ENCODE data around the gene CHSY1. TPM values are rescaled to one million over a fixed set of nuclear protein-coding genes. Genes with fewer than 3 reads are reported as not detected.
A peak's percentile ranks its signal among the peaks of the same experiment; 100 is the strongest.
"Not testable (repeated sequence)": the region's sequence is repeated elsewhere in the genome, so short reads cannot be mapped to it uniquely, and the experiment has no call there.

CHSY1 gene
- total RNA-seq, 1 donor from 2014 or later, result 39.7 TPM

DNA sequence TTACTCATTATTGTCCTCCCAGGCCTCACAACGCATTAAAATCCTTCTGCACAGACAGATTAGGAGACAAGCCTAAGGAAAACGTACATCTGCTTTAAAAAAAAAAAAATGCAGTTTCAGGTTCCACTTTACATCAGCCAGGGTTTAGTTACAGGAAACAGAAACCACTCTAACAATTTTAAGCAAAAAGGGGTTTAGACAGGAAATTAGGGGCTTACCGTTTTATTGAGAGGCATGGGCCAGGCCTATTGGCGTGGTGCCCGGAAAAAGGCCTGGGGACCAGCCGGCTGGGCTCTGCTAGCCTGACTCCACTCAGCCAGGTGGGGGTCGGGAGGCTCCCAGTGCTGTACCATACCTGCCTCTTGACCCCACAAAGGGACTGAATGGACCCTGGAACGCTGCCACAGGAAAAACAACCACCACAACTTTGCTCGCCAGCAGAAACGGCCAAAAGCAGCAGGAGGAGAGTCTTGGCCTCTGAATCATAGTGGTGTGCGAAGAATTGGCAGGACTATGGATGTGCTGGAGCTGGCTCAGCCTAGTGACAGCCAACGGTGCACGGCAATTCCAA is 124.3 kb downstream of the CHSY1 start:
- no peaks in the 10 kb centered on the region for H3K27me3 Mint-ChIP-seq (ENCODE audit: unreplicated experiment)
- H3K4me3 Mint-ChIP-seq (ENCODE audit: unreplicated experiment), result peak overlapping the region; percentile 33
- no peaks in the 10 kb centered on the region for H3K9me3 Mint-ChIP-seq (ENCODE audit: unreplicated experiment)
- peak; percentile 94 for DNase-seq (ENCODE audit: extremely low spot score, unreplicated experiment)
- peak overlapping the region; percentile 96 for H3K27ac Mint-ChIP-seq (ENCODE audit: unreplicated experiment)
- no peaks in the 10 kb centered on the region for H3K36me3 Mint-ChIP-seq (ENCODE audit: unreplicated experiment)
- no peak for TF ChIP-seq CTCF (IDR thresholded peaks at IDR 0.05)
- peaks cover 53% of the 10 kb centered on the region for H3K4me1 Mint-ChIP-seq (ENCODE audit: unreplicated experiment)

GRCh38 chr15:101126618-101127505 is 125.0 kb downstream of the CHSY1 start:
- peak overlapping the region; percentile 33 for H3K4me3 Mint-ChIP-seq (ENCODE audit: unreplicated experiment)
- peak overlapping the region; percentile 96 for H3K27ac Mint-ChIP-seq (ENCODE audit: unreplicated experiment)
- no peaks in the 10 kb centered on the region for H3K36me3 Mint-ChIP-seq (ENCODE audit: unreplicated experiment)
- DNase-seq (ENCODE audit: extremely low spot score, unreplicated experiment), result no peak
- no peaks in the 10 kb centered on the region for H3K27me3 Mint-ChIP-seq (ENCODE audit: unreplicated experiment)
- no peak for TF ChIP-seq CTCF (IDR thresholded peaks at IDR 0.05)
- H3K4me1 Mint-ChIP-seq (ENCODE audit: unreplicated experiment), result peaks cover 59% of the 10 kb centered on the region
- no peaks in the 10 kb centered on the region for H3K9me3 Mint-ChIP-seq (ENCODE audit: unreplicated experiment)

DNA sequence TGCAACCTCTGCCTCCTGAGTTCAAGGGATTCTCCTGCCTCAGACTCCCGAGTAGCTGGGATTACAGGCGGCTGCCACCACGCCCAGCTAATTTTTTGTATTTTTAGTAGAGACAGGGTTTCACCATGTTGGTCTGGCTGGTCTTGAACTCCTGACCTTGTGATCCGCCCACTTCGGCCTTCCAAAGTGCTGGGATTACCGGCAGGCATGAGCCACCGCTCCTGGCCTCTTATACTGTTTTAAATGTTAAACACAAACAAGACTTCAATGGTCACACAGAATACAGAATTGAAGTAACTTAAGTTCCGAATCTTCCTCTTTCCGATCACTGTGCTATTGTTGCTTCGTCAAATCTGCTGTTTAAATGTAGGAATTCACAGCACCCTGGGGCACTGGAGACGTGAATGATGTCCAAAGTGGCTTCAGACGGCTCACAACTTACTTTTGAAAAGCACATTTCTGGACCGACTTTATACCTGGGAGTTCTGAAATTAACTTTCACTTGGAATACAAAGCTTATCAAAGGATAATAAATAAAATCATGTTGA is 125.9 kb downstream of the CHSY1 start:
- H3K4me3 Mint-ChIP-seq (ENCODE audit: unreplicated experiment); H3K27me3 Mint-ChIP-seq (ENCODE audit: unreplicated experiment); DNase-seq (ENCODE audit: extremely low spot score, unreplicated experiment); H3K9me3 Mint-ChIP-seq (ENCODE audit: unreplicated experiment); H3K36me3 Mint-ChIP-seq (ENCODE audit: unreplicated experiment): not testable (repeated sequence)
- H3K27ac Mint-ChIP-seq (ENCODE audit: unreplicated experiment), result peak overlapping the region; percentile 96
- H3K4me1 Mint-ChIP-seq (ENCODE audit: unreplicated experiment), result peaks cover 68% of the 10 kb centered on the region

Other genes starting within 250 kb of the CHSY1 start
- 60.4 and 66.6 TPM in 2 replicates for gene SELENOS, start 25.4 kb upstream of the CHSY1 start, total RNA-seq
- 34.6 and 39.9 TPM in 2 replicates for gene SNRPA1, start 43.2 kb upstream of the CHSY1 start, total RNA-seq
- 0.43 and 0.55 TPM in 2 replicates for gene PCSK6, start 237.7 kb upstream of the CHSY1 start, total RNA-seq